GM12865 (cell line): Measurements from ENCODE around the gene BBOX1.

ENCODE experiments used
- DNase-seq: peaks from one replicate; pipeline ENCODE4 v3.0.0; 2010; ENCODE audit warnings: low read depth
- H3K4me3 ChIP-seq: 2 replicates; pipeline ENCODE4 v1.5.1; 2011; ENCODE audit warnings: mild to moderate bottlenecking, low read depth, low read length, control low read depth
- CTCF ChIP-seq: IDR thresholded peaks from 2 replicates; pipeline ENCODE4 v1.5.1; 2011; ENCODE audit warnings: low read length, control low read depth, low read depth, inconsistent platforms; ENCODE audit not compliant: insufficient read depth; ENCODE audit errors: missing control alignments

BBOX1 gene

DNA sequence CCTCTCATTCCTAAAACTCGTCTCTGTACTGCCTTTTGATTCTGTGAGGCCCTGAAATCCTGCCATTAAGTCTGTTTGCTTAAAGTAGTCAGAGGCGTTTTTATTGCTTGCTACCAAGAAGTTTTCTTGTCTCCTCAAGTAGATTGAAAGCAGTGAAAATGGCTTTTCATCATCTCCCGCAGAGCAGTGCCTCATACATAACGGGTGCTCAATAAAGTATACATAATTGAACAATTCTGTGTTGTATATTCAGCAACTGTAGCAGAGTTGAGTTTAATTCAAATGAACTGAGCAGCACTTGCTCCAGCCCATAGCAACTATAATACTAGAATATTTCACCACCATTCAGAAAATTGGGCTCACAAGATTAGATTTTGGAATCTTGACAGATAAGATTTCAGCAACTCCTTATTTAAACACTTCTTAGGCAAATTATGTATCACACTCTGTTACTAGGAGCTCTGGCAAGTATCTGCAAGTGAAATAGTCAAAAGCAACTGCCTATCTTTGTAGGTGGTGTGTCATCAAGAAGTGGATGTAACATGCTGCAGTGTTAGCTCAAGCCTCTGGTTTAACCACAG, 26.7 kb upstream of the BBOX1 start:
- TF ChIP-seq CTCF, result no peak
- no peak for DNase-seq
- no peak overlapping the region for H3K4me3 ChIP-seq

- H3K4me3 ChIP-seq, result no peak overlapping the region
- DNase-seq, result no peak
- no peak for TF ChIP-seq CTCF
Observed at GRCh38 chr11:27018902-27019529, 21.6 kb upstream of the BBOX1 start.

- H3K4me3 ChIP-seq, result no peak overlapping the region
- TF ChIP-seq CTCF, result no peak
- no peak for DNase-seq
Observed at GRCh38 chr11:27020751-27021150, 19.9 kb upstream of the BBOX1 start.

- no peak for TF ChIP-seq CTCF
- DNase-seq, result no peak
- no peak overlapping the region for H3K4me3 ChIP-seq
Observed at GRCh38 chr11:27022659-27023251, 17.9 kb upstream of the BBOX1 start.

DNA sequence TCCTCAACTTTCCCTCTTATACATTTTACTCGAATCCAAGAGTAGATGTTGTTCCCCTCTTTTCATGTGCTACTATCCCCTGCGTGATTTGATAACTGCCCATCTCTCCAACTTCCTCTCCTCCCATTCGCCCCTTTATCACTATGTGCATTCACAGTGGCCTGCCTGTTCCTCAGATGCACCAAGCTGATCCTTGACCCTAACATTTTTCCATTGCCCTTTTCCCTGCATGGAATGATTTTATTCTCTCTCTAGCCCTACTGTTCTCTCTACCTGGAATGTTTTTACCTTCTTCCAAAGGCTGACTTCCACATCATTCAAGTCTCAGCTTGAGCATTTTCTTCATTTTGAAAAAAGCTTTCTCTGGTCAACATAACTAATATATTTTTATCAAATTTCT, 15.8 kb upstream of the BBOX1 start:
- TF ChIP-seq CTCF, result no peak
- no peak for DNase-seq
- no peak overlapping the region for H3K4me3 ChIP-seq

- H3K4me3 ChIP-seq, result no peak overlapping the region
- TF ChIP-seq CTCF, result no peak
- no peak for DNase-seq
Observed at GRCh38 chr11:27025312-27025955, 15.2 kb upstream of the BBOX1 start.
